ENCODE data around the gene HRAS.

DNA sequence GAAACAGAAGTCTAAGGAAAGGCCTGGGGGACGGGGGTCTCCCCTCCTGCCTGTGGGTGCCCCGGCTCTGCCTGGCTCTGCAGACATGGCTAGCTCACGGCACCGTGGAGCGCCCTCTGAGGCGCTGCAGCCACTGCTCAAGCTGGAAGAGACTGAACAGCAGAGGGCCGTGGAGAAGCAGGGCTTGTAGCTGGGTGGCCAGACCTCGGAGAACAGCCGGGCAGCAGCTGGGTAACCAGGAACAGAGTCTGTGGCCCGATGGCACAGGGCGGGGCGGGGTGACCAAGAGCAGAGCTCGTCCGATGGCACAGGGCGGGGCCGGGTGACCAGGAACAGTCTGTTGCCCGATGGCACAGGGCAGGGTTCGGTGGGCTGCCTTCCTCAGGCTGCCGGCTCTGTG is 46.4 kb downstream of the HRAS start:
- TF ChIP-seq POLR2AphosphoS5 (IDR thresholded peaks at IDR 0.05), result no peak
- TF ChIP-seq CTCF (IDR thresholded peaks at IDR 0.05), result no peak
- TF ChIP-seq POLR2A (IDR thresholded peaks at IDR 0.05), result no peak
